GM23248 (cell line): ENCODE results near the gene ANO1.

ENCODE experiments used
- EZH2 ChIP-seq: fragments of 200-600 bp; sonication (generic); IDR thresholded peaks from 2 replicates; pipeline ENCODE4 v1.6.1; 2018; ENCODE audit warnings: antibody characterized with exemption, mild to moderate bottlenecking; ENCODE audit not compliant: insufficient read depth, poor library complexity, severe bottlenecking
- EZH2phosphoT487 ChIP-seq: fragments of 200-600 bp; sonication (generic); IDR thresholded peaks from 2 replicates; pipeline ENCODE4 v1.6.1; 2018; ENCODE audit warnings: antibody characterized with exemption, moderate library complexity, mild to moderate bottlenecking, low read depth; ENCODE audit not compliant: insufficient read depth

DNA sequence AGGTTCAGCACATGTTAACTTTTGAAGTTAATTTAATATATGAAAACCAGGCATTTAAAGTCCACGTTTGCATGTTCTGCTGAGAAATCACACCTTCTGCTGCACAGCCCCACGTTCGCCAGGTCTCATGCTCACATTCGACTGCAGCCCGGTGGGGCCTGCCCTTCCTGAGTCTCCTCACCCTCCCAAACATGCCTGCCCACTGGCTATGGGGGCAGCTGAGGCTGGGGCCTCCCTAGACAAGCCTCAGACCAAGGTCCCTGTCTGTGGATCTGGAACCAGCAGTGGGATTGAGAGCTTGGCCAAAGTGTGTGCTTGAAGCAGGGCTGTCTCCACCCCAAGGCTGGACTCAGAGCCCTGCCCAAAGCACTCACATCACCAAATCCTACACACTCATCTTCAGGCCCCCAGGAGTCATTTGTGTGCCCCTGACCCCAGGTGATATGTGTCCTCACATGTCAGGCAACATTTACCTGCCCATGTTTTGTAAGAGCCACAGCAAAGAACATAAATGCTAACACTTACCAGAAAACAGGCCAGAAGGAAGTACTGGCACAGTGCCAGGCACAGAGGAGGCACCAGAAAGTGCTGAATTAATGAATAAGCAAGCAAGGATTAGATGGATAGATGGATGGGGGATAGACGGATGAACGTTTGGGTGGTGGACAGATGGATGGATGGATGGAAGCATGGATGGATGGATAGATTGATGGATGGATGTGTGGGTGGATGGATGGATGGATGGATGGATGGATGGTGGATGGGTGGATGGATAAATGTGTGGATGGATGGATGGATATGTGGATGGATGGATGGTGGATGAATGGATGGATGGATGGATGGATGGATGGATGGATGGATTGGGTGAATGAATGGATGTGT is 115.5 kb downstream of the ANO1 start:
- no peak for TF ChIP-seq EZH2
- TF ChIP-seq EZH2phosphoT487: no peak
